ENCODE data around the gene EFCAB5.
"Not testable (repeated sequence)": the region's sequence is repeated elsewhere in the genome, so short reads cannot be mapped to it uniquely, and the experiment has no call there.

Gene EFCAB5

DNA sequence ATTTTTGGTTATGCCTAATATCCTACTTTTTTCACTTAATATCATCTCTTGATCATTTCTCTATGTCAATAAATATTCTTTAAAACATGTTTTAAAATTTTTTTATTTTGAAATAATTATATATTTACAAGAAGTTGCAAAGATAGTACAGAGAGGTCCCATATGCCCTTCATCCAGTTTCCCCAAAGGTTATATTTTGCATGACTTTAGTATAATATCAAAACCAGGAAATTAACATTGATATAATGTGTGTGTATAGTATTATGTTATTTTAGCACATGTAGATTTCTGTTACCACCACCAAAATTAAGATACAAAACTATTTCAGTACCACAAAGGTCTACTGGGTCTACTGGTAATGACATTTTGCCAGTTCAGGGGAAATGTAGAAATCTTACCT, 60.7 kb downstream of the EFCAB5 start:
- no peak for TF ChIP-seq CTCF (IDR thresholded peaks at IDR 0.05; ENCODE audit: insufficient read depth, low read depth, low read length, missing control alignments)
- H3K4me3 ChIP-seq (ENCODE audit: low read length) = no peak overlapping the region
- no peak for DNase-seq (ENCODE audit: low read depth)

- DNase-seq (ENCODE audit: low read depth) = peak; percentile 41
- no peak overlapping the region for H3K4me3 ChIP-seq (ENCODE audit: low read length)
- TF ChIP-seq CTCF (IDR thresholded peaks at IDR 0.05; ENCODE audit: insufficient read depth, low read depth, low read length, missing control alignments) = no peak
These were observed 64.4 kb downstream of the EFCAB5 start for GRCh38 chr17:30005709-30006320.

GRCh38 chr17:30011934-30012333, 70.5 kb downstream of the EFCAB5 start:
- DNase-seq (ENCODE audit: low read depth); H3K4me3 ChIP-seq (ENCODE audit: low read length): not testable (repeated sequence)

GRCh38 chr17:30021708-30022317, 80.4 kb downstream of the EFCAB5 start:
- H3K4me3 ChIP-seq (ENCODE audit: low read length) = no peak overlapping the region
- peak; percentile 65 for DNase-seq (ENCODE audit: low read depth)
- peak; percentile 81 for TF ChIP-seq CTCF (IDR thresholded peaks at IDR 0.05; ENCODE audit: insufficient read depth, low read depth, low read length, missing control alignments)

DNA sequence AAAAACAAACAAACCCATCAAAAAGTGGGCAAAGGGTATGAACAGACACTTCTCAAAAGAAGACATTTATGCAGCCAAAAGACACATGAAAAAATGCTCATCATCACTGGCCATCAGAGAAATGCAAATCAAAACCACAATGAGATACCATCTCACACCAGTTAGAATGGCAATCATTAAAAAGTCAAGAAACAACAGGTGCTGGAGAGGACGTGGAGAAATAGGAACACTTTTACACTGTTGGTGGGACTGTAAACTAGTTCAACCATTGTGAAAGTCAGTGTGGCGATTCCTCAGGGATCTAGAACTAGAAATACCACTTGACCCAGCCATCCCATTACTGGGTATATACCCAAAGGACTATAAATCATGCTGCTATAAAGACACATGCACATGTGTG, 83.9 kb downstream of the EFCAB5 start:
- not testable (repeated sequence) for DNase-seq (ENCODE audit: low read depth); H3K4me3 ChIP-seq (ENCODE audit: low read length)

DNA sequence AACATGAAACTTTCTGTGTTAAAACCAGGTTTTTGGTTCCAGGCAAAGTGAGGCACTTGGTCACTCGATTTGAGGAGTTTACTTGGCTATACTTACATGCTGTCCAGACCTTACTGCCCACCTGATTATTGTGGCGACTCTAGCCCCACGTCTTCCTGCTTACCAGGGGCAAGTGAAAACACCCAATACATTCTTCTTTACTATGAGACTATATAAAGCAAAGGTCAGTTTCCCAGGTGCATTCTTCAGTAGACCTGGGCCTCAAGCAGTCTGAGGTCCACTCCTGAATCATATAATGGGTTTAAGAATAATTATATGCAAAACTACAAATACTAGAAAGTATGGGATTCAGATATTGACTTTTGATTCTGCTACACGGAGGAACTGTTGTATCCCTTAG, 86.2 kb downstream of the EFCAB5 start:
- H3K4me3 ChIP-seq (ENCODE audit: low read length) = no peak overlapping the region
- DNase-seq (ENCODE audit: low read depth) = no peak
- no peak for TF ChIP-seq CTCF (IDR thresholded peaks at IDR 0.05; ENCODE audit: insufficient read depth, low read depth, low read length, missing control alignments)

DNA sequence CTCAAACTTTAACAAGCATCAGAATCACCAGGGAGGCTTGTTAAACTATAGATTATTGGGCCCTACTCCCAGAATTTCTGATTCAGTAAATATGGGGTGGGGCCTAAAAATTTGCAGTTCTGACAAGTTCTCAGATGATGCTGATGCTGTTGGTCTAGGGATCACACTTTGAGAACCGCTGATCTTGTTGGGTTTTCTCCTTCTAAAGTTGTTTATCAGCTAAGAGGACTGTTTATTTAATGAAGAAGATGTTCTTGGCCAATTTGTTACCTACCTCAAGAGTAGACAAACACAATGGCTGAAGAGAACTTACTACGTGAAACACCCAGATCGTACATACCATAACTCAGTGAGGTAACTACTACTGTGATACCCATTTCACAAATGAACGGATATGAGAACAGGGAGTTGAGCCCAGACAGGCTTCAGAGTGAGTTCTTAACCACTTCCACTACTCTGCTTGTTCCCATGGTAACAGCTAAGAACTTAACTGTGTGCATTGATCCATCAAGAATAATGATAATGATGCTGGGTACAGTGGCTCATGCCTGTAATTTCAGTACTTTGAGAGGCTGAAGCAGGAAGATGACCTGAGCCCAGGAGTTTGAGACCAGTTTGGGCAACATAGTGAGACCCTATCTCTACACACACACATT, 89.9 kb downstream of the EFCAB5 start:
- no peak for DNase-seq (ENCODE audit: low read depth)
- H3K4me3 ChIP-seq (ENCODE audit: low read length) = no peak overlapping the region
- no peak for TF ChIP-seq CTCF (IDR thresholded peaks at IDR 0.05; ENCODE audit: insufficient read depth, low read depth, low read length, missing control alignments)

GRCh38 chr17:30035369-30035768, 93.9 kb downstream of the EFCAB5 start:
- no peak overlapping the region for H3K4me3 ChIP-seq (ENCODE audit: low read length)
- DNase-seq (ENCODE audit: low read depth) = no peak
- TF ChIP-seq CTCF (IDR thresholded peaks at IDR 0.05; ENCODE audit: insufficient read depth, low read depth, low read length, missing control alignments) = no peak

DNA sequence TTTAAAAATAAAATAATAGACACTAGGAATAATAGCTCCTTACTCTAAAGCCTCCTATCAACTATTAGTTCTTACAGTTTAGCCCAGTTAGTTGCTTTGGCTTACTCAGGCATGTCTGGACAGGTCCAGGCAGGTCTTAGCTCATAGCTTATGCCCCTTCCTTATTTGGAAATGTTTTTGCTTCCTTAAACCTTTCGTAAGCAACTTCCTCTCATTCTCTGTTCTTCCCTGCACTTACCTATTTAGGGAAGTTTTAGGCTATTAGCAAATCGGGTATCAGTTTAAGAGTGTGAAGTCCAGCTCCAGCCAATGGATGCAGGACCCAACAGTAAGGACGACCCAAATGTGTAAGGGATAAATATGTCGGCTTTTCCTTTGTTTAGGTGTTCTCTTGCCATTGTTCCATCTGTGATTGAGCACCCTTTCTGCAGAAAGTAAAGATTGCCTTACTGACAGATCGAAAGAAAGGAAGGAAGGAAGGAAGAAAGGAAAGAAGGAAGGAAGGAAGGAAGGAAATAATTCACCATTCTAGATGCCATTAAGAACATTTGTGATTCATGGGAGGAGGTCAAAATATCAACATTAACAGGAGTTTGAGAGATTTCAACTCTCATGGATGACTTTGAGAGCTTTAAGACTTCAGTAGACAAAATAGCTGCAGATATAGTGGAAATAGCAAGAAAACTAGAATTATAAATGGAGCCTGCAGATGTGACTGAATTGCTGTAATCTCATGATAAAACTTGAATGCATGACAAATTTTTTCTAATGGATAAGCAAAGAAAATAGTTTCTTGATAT, 99.5 kb downstream of the EFCAB5 start:
- H3K4me3 ChIP-seq (ENCODE audit: low read length) = not testable (repeated sequence)
- peak; percentile 88 for DNase-seq (ENCODE audit: low read depth)
